22Rv1 (cell line): ENCODE data around the gene STAM.

ENCODE experiments used
- ZFX ChIP-seq: fragments of 450-650 bp; IDR thresholded peaks from 2 replicates; pipeline ENCODE4 v1.6.1; 2017; ENCODE audit warnings: antibody characterized with exemption, borderline replicate concordance
- TF ChIP-seq, protein P1 (sequence below): fragments of 450-650 bp; IDR thresholded peaks from 2 replicates; pipeline ENCODE4 v1.5.1; 2017; ENCODE audit warnings: mild to moderate bottlenecking

- TF ChIP-seq, protein P1, sequence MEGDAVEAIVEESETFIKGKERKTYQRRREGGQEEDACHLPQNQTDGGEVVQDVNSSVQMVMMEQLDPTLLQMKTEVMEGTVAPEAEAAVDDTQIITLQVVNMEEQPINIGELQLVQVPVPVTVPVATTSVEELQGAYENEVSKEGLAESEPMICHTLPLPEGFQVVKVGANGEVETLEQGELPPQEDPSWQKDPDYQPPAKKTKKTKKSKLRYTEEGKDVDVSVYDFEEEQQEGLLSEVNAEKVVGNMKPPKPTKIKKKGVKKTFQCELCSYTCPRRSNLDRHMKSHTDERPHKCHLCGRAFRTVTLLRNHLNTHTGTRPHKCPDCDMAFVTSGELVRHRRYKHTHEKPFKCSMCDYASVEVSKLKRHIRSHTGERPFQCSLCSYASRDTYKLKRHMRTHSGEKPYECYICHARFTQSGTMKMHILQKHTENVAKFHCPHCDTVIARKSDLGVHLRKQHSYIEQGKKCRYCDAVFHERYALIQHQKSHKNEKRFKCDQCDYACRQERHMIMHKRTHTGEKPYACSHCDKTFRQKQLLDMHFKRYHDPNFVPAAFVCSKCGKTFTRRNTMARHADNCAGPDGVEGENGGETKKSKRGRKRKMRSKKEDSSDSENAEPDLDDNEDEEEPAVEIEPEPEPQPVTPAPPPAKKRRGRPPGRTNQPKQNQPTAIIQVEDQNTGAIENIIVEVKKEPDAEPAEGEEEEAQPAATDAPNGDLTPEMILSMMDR: no peak
- TF ChIP-seq ZFX: no peak
Measured at GRCh38 chr10:17733620-17734019, 89.7 kb downstream of the STAM start.
